ENCODE data around the gene NFS1. TPM values are rescaled to one million over a fixed set of nuclear protein-coding genes. Genes with fewer than 3 reads are reported as not detected.

NFS1 gene
- total and polyA plus RNA-seq, 2 of the 8 experiments (the other 6 are each of a cell fraction or from before 2014, with no cell fraction given) = 26.1 to 38.8 TPM

DNA sequence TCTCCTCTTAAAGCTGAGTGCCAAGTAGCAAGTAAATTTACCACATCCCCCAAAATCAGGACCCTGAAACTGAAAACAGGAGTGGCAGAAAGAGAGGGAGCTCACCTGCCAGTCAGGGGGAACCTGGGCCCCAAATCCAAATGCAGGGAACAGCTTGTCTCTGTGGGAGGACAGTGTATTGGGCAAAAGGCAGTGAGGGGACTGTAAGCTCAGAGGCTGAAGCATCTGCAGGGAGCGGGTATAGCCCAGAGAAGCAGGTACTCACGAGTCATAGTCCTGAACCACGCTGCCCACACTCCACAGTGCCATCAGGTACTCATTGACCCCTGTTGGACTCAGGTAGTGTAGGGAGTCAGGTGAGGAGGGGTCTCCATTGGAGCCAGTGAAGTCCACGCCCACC is 68.5 kb downstream of the NFS1 start (continued):
- TF ChIP-seq SUZ12 (IDR thresholded peaks at IDR 0.05; ENCODE audit: low read length) = no peak
